CD4-positive, alpha-beta T cell (primary cell): ENCODE measurements around the gene BTBD19. TPM values are rescaled to one million over a fixed set of nuclear protein-coding genes. Genes with fewer than 3 reads are reported as not detected.
"Not testable (repeated sequence)": the region's sequence is repeated elsewhere in the genome, so short reads cannot be mapped to it uniquely, and the experiment has no call there.

Experiments
- ATAC-seq: fragments of 200-7000 bp; cut with Tn5 transposase; one replicate; pipeline ENCODE4 v1.10.0; 2022; ENCODE audit warnings: mild to moderate bottlenecking; ENCODE audit not compliant: poor library complexity
- CTCF ChIA-PET: fragments of 350-600 bp; sonication (Branson Sonifier 250); formaldehyde crosslinking; loops from one replicate; lab custom pipeline; 2021; ENCODE audit warnings: antibody characterized with exemption, inconsistent platforms; lab: Charles Lee
- POLR2A ChIA-PET: fragments of 350-600 bp; sonication (Branson Sonifier 250); formaldehyde crosslinking; loops from one replicate; lab custom pipeline; 2021; ENCODE audit warnings: antibody characterized with exemption, inconsistent platforms; lab: Charles Lee
- DNase-seq, 14 experiments: peaks; one replicate each; pipeline ENCODE4 v3.0.0-alpha.2; 2013 to 2020; ENCODE audit warnings: mixed read lengths in 2 of 14
- H3K27ac ChIP-seq, 2 donors: one replicate each; pipeline versions ENCODE4 v1.5.1 to v1.7.0; 2013; ENCODE audit warnings: low read length in 2 of 2, low read depth in 1 of 2, mild to moderate bottlenecking in 1 of 2
- H3K27me3 ChIP-seq, 2 experiments: 1 replicate in 1 of 2; 2 replicates in 1 of 2; pipeline versions ENCODE4 v1.6.1 to v1.7.0; 2013; ENCODE audit warnings: low read length in 2 of 2, control low read depth in 1 of 2, mild to moderate bottlenecking in 1 of 2, moderate library complexity in 1 of 2; ENCODE audit not compliant: insufficient read depth in 2 of 2, control insufficient read depth in 1 of 2
- H3K36me3 ChIP-seq: one replicate; pipeline ENCODE4 v1.6.1; 2013; ENCODE audit warnings: low read length, control low read depth; ENCODE audit not compliant: insufficient read depth
- H3K4me1 ChIP-seq: one replicate; pipeline ENCODE4 v1.6.1; 2013; ENCODE audit warnings: low read length, control low read depth; ENCODE audit not compliant: insufficient read depth
- H3K4me3 ChIP-seq: one replicate; pipeline ENCODE4 v1.5.1; 2013; ENCODE audit warnings: mild to moderate bottlenecking, low read length, moderate library complexity
- H3K9me3 ChIP-seq, 2 experiments: 1 replicate in 1 of 2; 2 replicates in 1 of 2; pipeline versions ENCODE4 v1.6.1 to v1.7.0; 2013; ENCODE audit warnings: low read length in 2 of 2, mild to moderate bottlenecking in 2 of 2, control low read depth in 1 of 2, moderate library complexity in 1 of 2; ENCODE audit not compliant: control insufficient read depth in 1 of 2, insufficient read depth in 1 of 2
- H3K27ac Mint-ChIP-seq: one replicate; pipeline ENCODE4 v1.8.0; 2020; ENCODE audit warnings: mixed read lengths
- H3K27me3 Mint-ChIP-seq: one replicate; pipeline ENCODE4 v1.8.0; 2021; ENCODE audit warnings: mixed read lengths
- H3K36me3 Mint-ChIP-seq: one replicate; pipeline ENCODE4 v1.8.0; 2021; ENCODE audit warnings: low read depth, mixed read lengths
- H3K4me1 Mint-ChIP-seq: one replicate; pipeline ENCODE4 v1.8.0; 2021; ENCODE audit warnings: low read depth, mixed read lengths
- H3K4me3 Mint-ChIP-seq: one replicate; pipeline ENCODE4 v1.8.0; 2020; ENCODE audit warnings: mild to moderate bottlenecking, mixed read lengths
- H3K9me3 Mint-ChIP-seq: one replicate; pipeline ENCODE4 v1.8.0; 2020; ENCODE audit warnings: mixed read lengths
- CTCF ChIP-seq: fragments of 200-600 bp; IDR thresholded peaks from one replicate; pipeline ENCODE4 v1.8.0; 2022; ENCODE audit warnings: antibody characterized with exemption, mild to moderate bottlenecking
- intact Hi-C, 2 experiments: fragments of 100-400 bp; cut with DNase I in 1 of 2; cut with micrococcal nuclease in 1 of 2; formaldehyde crosslinking; loops; one replicate each; pipeline versions ENCODE4 v1.15.1 to v1.9.0; 2023 to 2025; cut with DNase I, micrococcal nuclease
- total RNA-seq, 174 experiments: library from RNA in 2 of 174; stranded (reverse) in 2 of 174; gene quantifications; one replicate each; pipeline ENCODE4 v1.2.3 and lab custom pipeline; 2021 to 2026

Gene BTBD19
- total RNA-seq, 2 experiments from 2014 or later: 35.9 to 36.5 TPM

GRCh38 chr1:44811234-44811633 lies 2.9 kb downstream of the BTBD19 start:
- DNase-seq (peak in 1 of 14 experiments; percentile 2), ATAC-seq (no peak)
- CTCF ChIA-PET: interaction anchor here (0.6 to 6.5 kb wide), 3 partner anchors 9 to 99 kb away, joined by 3 to 57 read pairs (median 36); partner anchors contain the start of gene PLK3
- H3K9me3 Mint-ChIP-seq: no peaks in the 10 kb centered on the region
- peak overlapping the region; percentile 99 to 100 for H3K27ac ChIP-seq
- no peak for TF ChIP-seq CTCF
- peaks cover 75% of the 10 kb centered on the region for H3K4me1 Mint-ChIP-seq
- H3K4me3 Mint-ChIP-seq: peak overlapping the region; percentile 83
- no peaks in the 10 kb centered on the region for H3K27me3 ChIP-seq
- no peak overlapping the region for H3K4me3 ChIP-seq
- peaks cover 4% of the 10 kb centered on the region for H3K27me3 Mint-ChIP-seq
- no peaks in the 10 kb centered on the region for H3K9me3 ChIP-seq
- peaks cover 10% of the 10 kb centered on the region for H3K36me3 ChIP-seq
- POLR2A ChIA-PET: interaction anchor here (0.9 to 16.3 kb wide), 3 partner anchors 10 to 23 kb away, joined by 3 to 599 read pairs (median 425); partner anchors contain the start of genes BEST4 and PLK3
- peak overlapping the region; percentile 99 for H3K27ac Mint-ChIP-seq
- H3K4me1 ChIP-seq: peaks cover 86% of the 10 kb centered on the region
- intact Hi-C loops: no loop called here
- peaks cover 35% of the 10 kb centered on the region for H3K36me3 Mint-ChIP-seq

DNA sequence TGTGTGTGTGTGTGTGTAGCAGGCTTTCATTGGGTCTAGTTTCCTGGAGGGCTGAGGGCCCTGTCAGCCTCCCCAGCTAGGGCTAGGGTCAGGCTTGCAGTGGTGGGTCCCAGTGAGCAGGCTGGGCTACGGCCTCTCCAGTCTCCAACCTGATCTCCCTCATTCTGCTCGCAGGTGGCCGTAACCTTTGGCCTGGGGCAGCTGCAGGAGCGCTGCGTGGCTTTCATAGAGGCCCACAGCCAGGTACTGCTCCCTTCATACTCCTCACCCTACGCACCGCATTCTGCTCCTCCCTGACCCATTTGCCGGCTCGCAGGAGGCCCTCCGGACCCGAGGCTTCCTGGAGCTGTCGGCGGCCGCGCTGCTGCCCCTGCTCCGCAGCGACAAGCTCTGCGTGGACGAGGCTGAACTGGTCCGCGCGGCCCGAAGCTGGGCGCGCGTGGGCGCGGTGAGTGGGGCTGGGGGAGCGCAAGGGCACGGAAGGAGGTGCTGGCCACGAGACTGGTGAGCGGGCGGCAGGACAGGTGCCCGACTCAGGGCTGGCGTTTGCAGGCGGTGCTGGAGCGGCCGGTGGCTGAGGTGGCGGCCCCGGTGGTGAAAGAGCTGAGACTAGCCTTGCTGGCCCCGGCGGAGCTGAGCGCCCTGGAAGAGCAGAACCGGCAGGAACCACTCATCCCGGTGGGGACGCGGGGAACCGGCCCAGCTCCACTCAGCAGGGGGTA lies 4.7 kb downstream of the BTBD19 start:
- Mint-ChIP-seq H3K4me3 (peak overlapping the region; percentile 83), H3K4me1 (peaks cover 70% of the 10 kb centered on the region), H3K36me3 (peaks cover 18% of the 10 kb centered on the region), H3K27me3 (peaks cover 4% of the 10 kb centered on the region), H3K27ac (peak overlapping the region; percentile 99), H3K9me3 (no peaks in the 10 kb centered on the region)
- no peak for ATAC-seq
- no peaks in the 10 kb centered on the region for H3K9me3 ChIP-seq
- H3K4me3 ChIP-seq: peak overlapping the region; percentile 57
- TF ChIP-seq CTCF: no peak
- ChIA-PET CTCF (interaction anchor here (1.0 to 1.8 kb wide), 2 partner anchors 13 to 82 kb away, joined by 3 to 9 read pairs; partner anchors contain the start of genes PLK3 and RNU5D-1), POLR2A (interaction anchor here (0.5 to 8.7 kb wide), 20 partner anchors 9 to 873 kb away, joined by 3 to 425 read pairs (median 4); partner anchors contain the start of genes BEST4, GPBP1L1, MUTYH and PLK3)
- intact Hi-C loops: no loop called here
- peak overlapping the region; percentile 55 to 74 for H3K27ac ChIP-seq
- H3K27me3 ChIP-seq: no peaks in the 10 kb centered on the region
- no peaks in the 10 kb centered on the region for H3K36me3 ChIP-seq
- peak in 2 of 14 experiments; percentile 16 to 50 for DNase-seq
- H3K4me1 ChIP-seq: peaks cover 68% of the 10 kb centered on the region

DNA sequence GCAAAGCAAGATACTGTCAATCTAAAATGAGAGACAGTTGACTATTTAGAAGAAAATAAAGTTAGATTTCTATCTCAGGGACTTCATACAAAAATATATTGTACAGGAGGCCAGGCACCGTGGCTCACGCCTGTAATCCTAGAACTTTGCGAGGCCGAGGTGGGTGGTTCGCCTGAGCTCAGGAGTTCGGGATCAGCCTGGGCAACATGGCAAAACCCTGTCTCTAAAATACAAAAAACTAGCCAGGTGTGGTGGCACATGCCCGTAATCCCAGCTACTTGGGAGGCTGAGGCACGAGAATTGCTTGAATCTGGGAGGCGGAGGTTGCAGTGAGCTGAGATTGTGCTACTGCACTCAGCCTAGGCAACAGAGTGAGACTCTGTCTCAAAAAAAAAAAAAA lies 7.6 kb downstream of the BTBD19 start:
- DNase-seq, H3K9me3 ChIP-seq, H3K36me3 Mint-ChIP-seq, H3K9me3 Mint-ChIP-seq, intact Hi-C loops, CTCF ChIA-PET, ATAC-seq, H3K27ac ChIP-seq, H3K27me3 ChIP-seq, H3K27me3 Mint-ChIP-seq, H3K4me3 ChIP-seq, H3K36me3 ChIP-seq: not testable (repeated sequence)
- POLR2A ChIA-PET: interaction anchor here (1.0 to 8.7 kb wide), 2 partner anchors 8 to 15 kb away, joined by 3 to 425 read pairs; partner anchors contain the start of gene PLK3
- peaks cover 61% of the 10 kb centered on the region for H3K4me1 ChIP-seq
- peaks cover 64% of the 10 kb centered on the region for H3K4me1 Mint-ChIP-seq
- peak overlapping the region; percentile 81 for H3K4me3 Mint-ChIP-seq
- H3K27ac Mint-ChIP-seq: peak overlapping the region; percentile 99
